ENCODE measurements around the gene CMTM8.

The CMTM8 gene

DNA sequence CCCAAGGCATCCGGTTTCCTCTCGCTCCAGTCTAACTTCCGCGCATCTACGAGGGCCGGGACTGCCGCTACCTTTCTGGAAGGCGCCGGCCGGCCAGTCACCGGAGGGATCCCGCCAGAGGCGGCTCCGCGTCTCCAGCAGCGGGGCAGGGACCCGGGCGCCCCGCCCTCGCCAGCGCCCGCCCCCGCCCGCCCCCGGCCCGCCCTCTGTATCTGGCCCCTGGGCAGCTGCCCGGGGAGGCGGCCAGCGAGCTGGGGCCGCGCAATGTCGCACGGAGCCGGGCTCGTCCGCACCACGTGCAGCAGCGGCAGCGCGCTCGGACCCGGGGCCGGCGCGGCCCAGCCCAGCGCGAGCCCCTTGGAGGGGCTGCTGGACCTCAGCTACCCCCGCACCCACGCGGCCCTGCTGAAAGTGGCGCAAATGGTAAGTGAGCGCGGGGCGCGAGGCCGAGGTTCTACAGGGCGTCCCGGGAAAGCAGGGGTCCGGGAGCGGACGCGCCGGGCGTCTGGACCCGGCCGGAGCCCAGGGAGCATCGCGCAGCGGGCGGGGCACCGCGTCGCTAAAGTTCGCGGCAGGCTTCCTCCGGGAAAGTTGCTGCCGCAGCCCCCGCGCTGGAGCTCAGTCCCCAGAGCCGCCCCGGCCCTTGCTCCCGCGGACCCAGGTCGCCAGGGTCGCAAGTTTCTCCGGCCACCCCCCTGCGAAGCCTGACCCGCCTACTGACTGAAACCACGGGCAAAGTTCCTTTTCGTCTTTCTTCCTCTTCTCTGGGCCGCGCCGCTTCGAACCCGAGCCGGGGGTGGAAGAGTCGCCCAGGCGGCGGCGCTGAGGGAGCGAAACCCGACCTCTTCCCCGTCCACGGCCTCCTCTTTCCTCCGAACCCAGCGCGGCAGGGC lies 153.4 kb downstream of the CMTM8 start, which contains the start of gene CMTM7:
TSS of gene CMTM7 (plus strand) at position 211 of the 893 bp plus-strand sequence. CDS start at position 265, 54 bp downstream.
- DNase-seq (ENCODE audit: extremely low spot score): peak; percentile 59
- CTCF ChIA-PET: interaction anchor here (1.2 to 7.9 kb wide), 3 partner anchors 16 to 76 kb away, joined by 4 to 61 read pairs (median 7); no protein-coding TSS in a partner anchor
- TF ChIP-seq, protein P1, sequence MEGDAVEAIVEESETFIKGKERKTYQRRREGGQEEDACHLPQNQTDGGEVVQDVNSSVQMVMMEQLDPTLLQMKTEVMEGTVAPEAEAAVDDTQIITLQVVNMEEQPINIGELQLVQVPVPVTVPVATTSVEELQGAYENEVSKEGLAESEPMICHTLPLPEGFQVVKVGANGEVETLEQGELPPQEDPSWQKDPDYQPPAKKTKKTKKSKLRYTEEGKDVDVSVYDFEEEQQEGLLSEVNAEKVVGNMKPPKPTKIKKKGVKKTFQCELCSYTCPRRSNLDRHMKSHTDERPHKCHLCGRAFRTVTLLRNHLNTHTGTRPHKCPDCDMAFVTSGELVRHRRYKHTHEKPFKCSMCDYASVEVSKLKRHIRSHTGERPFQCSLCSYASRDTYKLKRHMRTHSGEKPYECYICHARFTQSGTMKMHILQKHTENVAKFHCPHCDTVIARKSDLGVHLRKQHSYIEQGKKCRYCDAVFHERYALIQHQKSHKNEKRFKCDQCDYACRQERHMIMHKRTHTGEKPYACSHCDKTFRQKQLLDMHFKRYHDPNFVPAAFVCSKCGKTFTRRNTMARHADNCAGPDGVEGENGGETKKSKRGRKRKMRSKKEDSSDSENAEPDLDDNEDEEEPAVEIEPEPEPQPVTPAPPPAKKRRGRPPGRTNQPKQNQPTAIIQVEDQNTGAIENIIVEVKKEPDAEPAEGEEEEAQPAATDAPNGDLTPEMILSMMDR (IDR thresholded peaks at IDR 0.05; ENCODE audit: control extremely low read depth, extremely low read depth, low read depth, missing control alignments): peak; percentile 17
- POLR2A ChIA-PET: no interaction called here

DNA sequence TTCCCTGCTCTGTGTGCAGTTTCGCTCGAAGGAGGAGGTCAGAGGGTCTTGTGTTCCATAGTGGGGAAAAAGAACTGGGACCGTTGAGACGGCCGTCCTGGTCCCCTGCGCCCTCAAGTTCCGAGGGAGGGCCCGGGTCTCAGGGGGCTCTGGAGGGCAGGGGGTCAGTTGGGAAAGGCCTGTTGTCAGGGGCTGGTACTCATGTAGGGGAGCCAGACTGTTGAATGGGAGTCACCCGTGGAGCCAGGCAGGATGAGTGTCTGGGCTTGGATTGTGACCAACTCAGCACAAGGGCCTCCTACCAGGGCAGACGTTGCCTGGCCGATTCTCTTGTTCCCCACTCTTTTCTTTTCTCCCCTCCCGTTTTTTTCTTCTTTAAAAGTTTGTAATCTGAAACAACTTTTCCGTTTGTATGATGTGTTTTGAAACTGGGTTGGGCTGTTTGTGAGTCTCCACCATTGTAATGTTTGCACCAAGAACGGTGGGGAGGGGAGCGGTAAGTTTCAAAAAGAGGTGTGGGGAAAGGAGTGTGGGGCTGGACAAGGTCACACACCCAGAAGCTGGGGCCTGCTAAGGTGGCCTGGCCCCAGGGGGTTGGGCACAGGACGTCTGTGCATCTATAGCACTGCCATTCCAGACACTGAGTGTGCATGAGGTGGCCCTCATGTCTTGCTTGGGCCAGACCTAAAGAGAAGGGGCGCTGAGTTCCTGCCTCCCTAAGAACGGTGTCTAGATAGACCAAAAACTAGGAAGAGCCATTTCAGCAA lies 154.2 kb downstream of the CMTM8 start:
- ChIA-PET POLR2A (no interaction called here), CTCF (interaction anchor here (2.2 to 7.9 kb wide), 2 partner anchors 16 to 17 kb away, joined by 6 to 61 read pairs; no protein-coding TSS in a partner anchor)
- TF ChIP-seq, protein P1 (IDR thresholded peaks at IDR 0.05; ENCODE audit: control extremely low read depth, extremely low read depth, low read depth, missing control alignments): no peak
- peak; percentile 29 for DNase-seq (ENCODE audit: extremely low spot score)

DNA sequence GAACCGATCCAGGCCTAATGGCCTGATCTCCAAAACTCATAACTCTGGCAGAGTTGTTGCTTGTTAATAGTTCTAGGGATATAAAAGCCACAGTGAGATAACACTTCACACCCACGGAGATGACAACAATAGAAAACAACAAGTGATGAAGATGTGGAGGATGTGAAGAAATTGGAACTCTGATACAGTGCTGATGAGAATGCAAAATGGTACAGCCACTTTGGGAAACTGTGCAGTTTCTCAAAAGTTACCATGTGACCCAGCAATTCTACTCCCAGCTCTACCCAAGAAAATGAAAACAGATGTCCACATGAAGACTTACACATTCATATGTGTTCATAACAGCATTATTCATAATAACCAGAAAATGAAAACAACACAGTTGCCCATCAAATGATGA lies 157.0 kb downstream of the CMTM8 start:
- POLR2A ChIA-PET: no interaction called here
- CTCF ChIA-PET: interaction anchor here (1.4 to 2.5 kb wide), 8 partner anchors 20 to 219 kb away, joined by 3 to 16 read pairs (median 6); no protein-coding TSS in a partner anchor
- DNase-seq (ENCODE audit: extremely low spot score): no peak
- TF ChIP-seq, protein P1 (IDR thresholded peaks at IDR 0.05; ENCODE audit: control extremely low read depth, extremely low read depth, low read depth, missing control alignments): no peak

DNA sequence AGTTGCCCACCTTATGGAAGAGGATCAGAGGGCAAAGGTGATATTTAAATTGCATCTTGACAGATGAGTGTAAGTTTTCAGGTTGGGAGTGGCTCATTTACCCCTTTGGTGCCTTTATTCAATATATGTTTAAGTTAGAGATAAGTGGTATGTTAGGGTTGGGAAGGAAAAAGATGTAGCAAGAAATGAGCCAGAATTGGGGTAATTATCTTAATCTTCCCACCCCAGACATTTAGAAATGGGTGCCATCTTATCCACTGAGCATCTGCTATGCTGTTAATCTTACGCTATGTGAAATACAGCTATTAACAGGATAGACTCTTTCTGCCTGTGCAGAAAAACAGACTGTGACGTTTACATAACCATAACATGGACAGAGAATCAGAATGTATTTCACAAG lies 159.5 kb downstream of the CMTM8 start:
- ChIA-PET CTCF (interaction anchor here (0.8 to 2.5 kb wide), 8 partner anchors 12 to 102 kb away, joined by 3 to 10 read pairs (median 5); no protein-coding TSS in a partner anchor), POLR2A (no interaction called here)
- TF ChIP-seq, protein P1 (IDR thresholded peaks at IDR 0.05; ENCODE audit: control extremely low read depth, extremely low read depth, low read depth, missing control alignments): no peak
- no peak for DNase-seq (ENCODE audit: extremely low spot score)

DNA sequence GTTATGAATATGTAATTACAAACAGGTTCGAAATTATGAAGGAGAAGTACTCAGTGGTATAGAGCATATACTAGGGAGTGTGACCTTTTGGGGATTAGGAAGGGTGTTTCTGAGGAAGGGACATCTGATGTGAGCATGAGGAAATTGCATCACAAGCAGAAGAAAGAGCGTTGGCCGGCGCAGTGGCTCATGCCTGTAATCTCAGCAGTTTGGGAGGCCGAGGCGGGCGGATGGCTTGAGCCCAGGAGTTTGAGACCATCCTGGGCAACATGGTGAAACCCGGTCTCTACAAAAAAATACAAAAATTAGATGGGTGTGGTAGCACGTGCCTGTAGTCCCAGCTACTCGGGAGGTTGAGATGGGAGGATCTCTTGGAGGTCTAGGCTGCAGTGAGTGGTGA lies 160.1 kb downstream of the CMTM8 start:
- ChIA-PET POLR2A (no interaction called here), CTCF (interaction anchor here (0.8 to 2.3 kb wide), 9 partner anchors 12 to 102 kb away, joined by 3 to 10 read pairs (median 5); no protein-coding TSS in a partner anchor)
- TF ChIP-seq, protein P1 (IDR thresholded peaks at IDR 0.05; ENCODE audit: control extremely low read depth, extremely low read depth, low read depth, missing control alignments): no peak

DNA sequence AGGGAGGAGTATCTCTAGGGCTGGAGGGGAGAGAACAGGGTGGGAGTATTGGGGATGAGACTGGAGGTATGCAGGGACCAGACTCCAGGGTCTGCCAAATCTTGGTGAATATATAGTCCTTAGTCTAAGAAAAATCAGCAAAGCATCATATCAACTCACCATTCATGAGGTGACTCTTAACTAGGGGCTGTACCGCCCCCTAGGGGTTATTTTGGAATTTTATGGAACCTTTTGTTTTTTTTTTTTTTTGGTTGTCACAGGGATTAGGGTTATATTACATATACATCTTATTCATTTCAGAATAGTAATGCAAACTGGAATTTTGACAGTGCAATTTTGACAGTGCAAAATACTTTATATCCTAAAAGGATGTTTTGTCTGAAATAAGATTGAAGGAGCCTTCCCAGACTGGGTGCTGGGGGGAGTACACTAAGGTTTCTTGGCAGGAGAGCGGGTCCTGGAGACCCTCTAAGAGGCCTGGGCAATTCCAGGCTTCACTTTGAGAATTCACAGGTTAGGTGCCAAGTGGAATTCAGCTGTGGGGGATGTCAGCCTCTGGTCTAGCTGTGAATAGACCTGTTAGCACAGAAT lies 160.6 kb downstream of the CMTM8 start:
- TF ChIP-seq, protein P1 (IDR thresholded peaks at IDR 0.05; ENCODE audit: control extremely low read depth, extremely low read depth, low read depth, missing control alignments): peak; percentile 42
- DNase-seq (ENCODE audit: extremely low spot score): peak; percentile 40
- CTCF ChIA-PET: interaction anchor here (0.6 to 2.3 kb wide), 8 partner anchors 11 to 68 kb away, joined by 3 to 6 read pairs (median 4); no protein-coding TSS in a partner anchor
- POLR2A ChIA-PET: no interaction called here

More for the DNA sequence above, 160.1 kb downstream of the CMTM8 start:
- no peak for DNase-seq (ENCODE audit: extremely low spot score)

Measured in GM10248 (cell line).